GM19328 (cell line): ENCODE measurements around the gene RASA3.
A peak's percentile ranks its signal among the peaks of the same experiment; 100 is the strongest.
"Not testable (repeated sequence)": the region's sequence is repeated elsewhere in the genome, so short reads cannot be mapped to it uniquely, and the experiment has no call there.

ENCODE experiments used
- ATAC-seq: cut with Tn5 transposase; IDR thresholded peaks from one replicate; pipeline ENCODE4 v1.9.1; 2021; ENCODE audit warnings: mild to moderate bottlenecking, moderate library complexity; ENCODE audit not compliant: unreplicated experiment

The RASA3 gene

GRCh38 chr13:114128624-114129522, 3.5 kb downstream of the RASA3 start:
- ATAC-seq, result peak; percentile 46

GRCh38 chr13:114128348-114128623, 4.1 kb downstream of the RASA3 start:
- ATAC-seq, result no peak

- no peak for ATAC-seq
These were observed 4.7 kb downstream of the RASA3 start for GRCh38 chr13:114127473-114128347.

- ATAC-seq, result no peak
These were observed 5.5 kb downstream of the RASA3 start for GRCh38 chr13:114126789-114127472.

- ATAC-seq, result not testable (repeated sequence)
These were observed 6.3 kb downstream of the RASA3 start for GRCh38 chr13:114126086-114126485.

- no peak for ATAC-seq
These were observed 6.8 kb downstream of the RASA3 start for GRCh38 chr13:114125589-114125988.

GRCh38 chr13:114124921-114125320, 7.5 kb downstream of the RASA3 start:
- no peak for ATAC-seq

- no peak for ATAC-seq
These were observed 8.0 kb downstream of the RASA3 start for GRCh38 chr13:114124431-114124830.

GRCh38 chr13:114123876-114124275, 8.5 kb downstream of the RASA3 start:
- no peak for ATAC-seq

- ATAC-seq, result no peak
These were observed 9.0 kb downstream of the RASA3 start for GRCh38 chr13:114123448-114123847.

GRCh38 chr13:114122591-114123211, 9.7 kb downstream of the RASA3 start:
- no peak for ATAC-seq

- ATAC-seq, result no peak
These were observed 10.3 kb downstream of the RASA3 start for GRCh38 chr13:114122127-114122511.

- ATAC-seq, result no peak
These were observed 10.8 kb downstream of the RASA3 start for GRCh38 chr13:114121496-114122126.

GRCh38 chr13:114121031-114121430, 11.4 kb downstream of the RASA3 start:
- ATAC-seq, result no peak

GRCh38 chr13:114120591-114121011, 11.8 kb downstream of the RASA3 start:
- no peak for ATAC-seq

GRCh38 chr13:114119196-114119595, 13.2 kb downstream of the RASA3 start:
- ATAC-seq, result no peak

- no peak for ATAC-seq
These were observed 13.8 kb downstream of the RASA3 start for GRCh38 chr13:114118511-114119123.

GRCh38 chr13:114118086-114118485, 14.3 kb downstream of the RASA3 start:
- no peak for ATAC-seq

GRCh38 chr13:114117341-114117874, 15.0 kb downstream of the RASA3 start:
- ATAC-seq, result not testable (repeated sequence)

GRCh38 chr13:114116734-114117133, 15.7 kb downstream of the RASA3 start:
- ATAC-seq, result no peak
